GM12878 (cell line): ENCODE results near the gene KRT4. TPM values are rescaled to one million over a fixed set of nuclear protein-coding genes. Genes with fewer than 3 reads are reported as not detected.

Experiments used
- ATAC-seq: fragments of 200-7000 bp; cut with Tn5 transposase; 3 replicates; pipeline ENCODE4 v1.9.1; 2020; ENCODE audit warnings: mild to moderate bottlenecking, moderate library complexity
- BruUV-seq: library from RNA; stranded (reverse); fragments of 400-500 nt; replicated peaks from 2 replicates; lab custom pipeline; 2021; lab: Mats Ljungman, UMichigan
- CTCF ChIA-PET: fragments of 300-600 bp; sonication (Branson Sonifier 250); formaldehyde crosslinking; extraction: SDS; loops from one replicate; lab custom pipeline; 2021; ENCODE audit warnings: inconsistent platforms; lab: Yijun Ruan, JAX
- POLR2A ChIA-PET: fragments of 350-600 bp; formaldehyde crosslinking; extraction: SDS; loops from one replicate; lab custom pipeline; 2021; ENCODE audit warnings: inconsistent platforms; lab: Charles Lee
- RAD21 ChIA-PET: fragments of 300-600 bp; sonication (Branson Sonifier 250); formaldehyde crosslinking; loops from one replicate; lab custom pipeline; 2023; ENCODE audit warnings: antibody characterized with exemption; ENCODE audit not compliant: unreplicated experiment; lab: Charles Lee
- SMC1A ChIA-PET: fragments of 300-600 bp; sonication (Branson Sonifier 250); formaldehyde crosslinking; loops from one replicate; lab custom pipeline; 2023; ENCODE audit not compliant: unreplicated experiment, uncharacterized antibody; lab: Charles Lee
- DNase-seq: peaks from one replicate; pipeline ENCODE4 v3.0.0-alpha.2; 2011; ENCODE audit warnings: low read depth, low spot score
- FAIRE-seq: peaks from 3 replicates; lab custom pipeline; 2011; peaks lifted over from hg19 to GRCh38; lab: Jason Lieb, UNC
- H2AFZ ChIP-seq: 2 replicates; pipeline ENCODE4 v1.6.0; 2011; ENCODE audit warnings: low read depth, low read length, control low read depth; ENCODE audit not compliant: control insufficient read depth
- H3K27ac ChIP-seq: 2 replicates; pipeline ENCODE4 v1.5.1; 2011; ENCODE audit warnings: control low read depth; ENCODE audit not compliant: control insufficient read depth, insufficient read depth
- H3K27me3 ChIP-seq, 2 experiments: replicated peaks in 1 of 2; 2 replicates each; pipeline versions ENCODE4 v1.6.0 to v1.6.1; 2011; ENCODE audit warnings: low read length in 1 of 2; ENCODE audit not compliant: control insufficient read depth in 2 of 2, insufficient read depth in 2 of 2
- H3K36me3 ChIP-seq, 2 experiments: 2 replicates each; pipeline ENCODE4 v1.5.1; 2011; ENCODE audit warnings: low read length in 1 of 2; ENCODE audit not compliant: control insufficient read depth in 2 of 2, insufficient read depth in 2 of 2
- H3K4me1 ChIP-seq: 2 replicates; pipeline ENCODE4 v1.6.1; 2011; ENCODE audit warnings: mild to moderate bottlenecking, low read length, moderate library complexity, mixed read lengths; ENCODE audit not compliant: control insufficient read depth, insufficient read depth
- H3K4me2 ChIP-seq: 2 replicates; pipeline ENCODE4 v1.6.0; 2011; ENCODE audit warnings: control low read depth; ENCODE audit not compliant: control insufficient read depth, insufficient read depth
- H3K4me3 ChIP-seq: fragments of 200-600 bp; sonication (generic); 2 replicates; pipeline ENCODE4 v1.5.1; 2016
- H3K79me2 ChIP-seq: 2 replicates; pipeline ENCODE4 v1.6.0; 2011; ENCODE audit warnings: low read length; ENCODE audit not compliant: control insufficient read depth, insufficient read depth
- H3K9ac ChIP-seq: 2 replicates; pipeline ENCODE4 v1.8.0; 2011; ENCODE audit warnings: low read length, control low read depth, mixed read lengths; ENCODE audit not compliant: control insufficient read depth, insufficient read depth
- H3K9me3 ChIP-seq: replicated peaks from 3 replicates; pipeline ENCODE4 v1.5.1; 2011; ENCODE audit warnings: mild to moderate bottlenecking, low read length; ENCODE audit not compliant: control insufficient read depth, insufficient read depth
- H4K20me1 ChIP-seq: 2 replicates; pipeline ENCODE4 v1.6.0; 2011; ENCODE audit not compliant: control insufficient read depth, insufficient read depth
- BACH1 ChIP-seq: fragments of 450-650 bp; IDR thresholded peaks from 2 replicates; pipeline ENCODE4 v1.6.1; 2017; ENCODE audit warnings: mild to moderate bottlenecking, borderline replicate concordance
- CBX5 ChIP-seq: sonication (generic); IDR thresholded peaks from 2 replicates; pipeline ENCODE4 v1.6.1; 2016; ENCODE audit warnings: low read depth, moderate library complexity, mild to moderate bottlenecking, inconsistent platforms
- EP300 ChIP-seq, 2 experiments: fragments of 150-350 bp in 1 of 2; IDR thresholded peaks; 2 replicates each; pipeline ENCODE4 v1.6.1; 2011 to 2012; ENCODE audit warnings: low read depth in 2 of 2, low read length in 2 of 2, borderline replicate concordance in 1 of 2, improper control_type of control experiment in 1 of 2, inconsistent platforms in 1 of 2; ENCODE audit not compliant: control insufficient read depth in 1 of 2
- KDM1A ChIP-seq: fragments of 200-600 bp; sonication (generic); IDR thresholded peaks from 2 replicates; pipeline ENCODE4 v1.6.1; 2016; ENCODE audit warnings: borderline replicate concordance
- MEF2A ChIP-seq: IDR thresholded peaks from 2 replicates; pipeline ENCODE4 v1.6.1; 2011; ENCODE audit warnings: low read depth, mild to moderate bottlenecking, low read length, moderate library complexity; ENCODE audit not compliant: insufficient read depth
- MTA3 ChIP-seq: IDR thresholded peaks from 2 replicates; pipeline ENCODE4 v1.6.1; 2012; ENCODE audit warnings: low read length, inconsistent platforms, borderline replicate concordance
- WGBS: methylation state at CpG from one replicate; pipeline ENCODE4 v1.1.6; 2016; ENCODE audit warnings: low lambda C conversion rate; ENCODE audit not compliant: insufficient replicate concordance, insufficient coverage; ENCODE audit errors: missing lambda C conversion rate; 5-methylcytosine and 5-hydroxymethylcytosine counted together
- in situ Hi-C: fragments of 300-500 bp; cut with MboI; formaldehyde crosslinking; loops from 9 replicates; pipeline ENCODE4 v1.14.3; 2018; ENCODE audit warnings: mixed read lengths
- intact Hi-C: fragments of 100-400 bp; cut with micrococcal nuclease; formaldehyde crosslinking; loops from one replicate; pipeline ENCODE4 v1.14.2; 2022; ENCODE audit not compliant: unreplicated experiment
- polyA plus RNA-seq, 11 experiments: library from polyadenylated mRNA; depleted of rRNA in 4 of 11; unstranded in 6 of 11; stranded (reverse) in 5 of 11; fragments of >200 nt; fragmentation: Nextera tagmentation in 4 of 11; fragmentation: Illumina TruSeq in 1 of 11; extraction: Ambion mirVana in 4 of 11; extraction: Trizol in 1 of 11; gene quantifications; 1 replicate in 1 of 11; 2 replicates in 10 of 11; pipeline versions ENCODE4 v1.2.1 to v1.2.3, GENCODE V29; 2011 to 2016; ENCODE audit warnings: inconsistent platforms in 2 of 11, missing spikeins in 2 of 11, low read depth in 1 of 11
- total RNA-seq, 4 experiments: library from RNA; depleted of rRNA in 3 of 4; stranded (reverse); fragments of >200 nt in 3 of 4; fragmentation: Illumina TruSeq in 1 of 4; extraction: Trizol in 1 of 4; gene quantifications; 2 replicates each; pipeline versions ENCODE4 v1.2.1 to v1.2.3, GENCODE V29; 2013 to 2021
- TF ChIP-seq, protein P1 (sequence below): IDR thresholded peaks from 2 replicates; pipeline ENCODE4 v1.6.1; 2011; ENCODE audit warnings: mild to moderate bottlenecking, low read depth, low read length, moderate library complexity; ENCODE audit not compliant: insufficient replicate concordance

The KRT4 gene
- total and polyA plus RNA-seq, 10 of the 15 experiments (the other 5 are each of a cell fraction or from before 2014, with no cell fraction given): not detected

GRCh38 chr12:52792185-52793029 lies 21.5 kb downstream of the KRT4 start:
- H3K4me1 ChIP-seq: no peaks in the 10 kb centered on the region
- H3K4me3 ChIP-seq: no peak overlapping the region
- no peak overlapping the region for H2AFZ ChIP-seq
- CTCF ChIA-PET: no interaction called here
- TF ChIP-seq EP300 (IDR thresholded peaks at IDR 0.05; ENCODE audit: borderline replicate concordance in 1 of 2, control insufficient read depth in 1 of 2, low read depth in 2 of 2, low read length in 2 of 2) (no peak), KDM1A (no peak), BACH1 (no peak), CBX5 (no peak), MTA3 (no peak), MEF2A (no peak)
- TF ChIP-seq, protein P1, sequence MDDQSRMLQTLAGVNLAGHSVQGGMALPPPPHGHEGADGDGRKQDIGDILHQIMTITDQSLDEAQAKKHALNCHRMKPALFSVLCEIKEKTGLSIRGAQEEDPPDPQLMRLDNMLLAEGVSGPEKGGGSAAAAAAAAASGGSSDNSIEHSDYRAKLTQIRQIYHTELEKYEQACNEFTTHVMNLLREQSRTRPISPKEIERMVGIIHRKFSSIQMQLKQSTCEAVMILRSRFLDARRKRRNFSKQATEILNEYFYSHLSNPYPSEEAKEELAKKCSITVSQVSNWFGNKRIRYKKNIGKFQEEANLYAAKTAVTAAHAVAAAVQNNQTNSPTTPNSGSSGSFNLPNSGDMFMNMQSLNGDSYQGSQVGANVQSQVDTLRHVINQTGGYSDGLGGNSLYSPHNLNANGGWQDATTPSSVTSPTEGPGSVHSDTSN: no peak
- H3K36me3 ChIP-seq: no peaks in the 10 kb centered on the region
- no peaks in the 10 kb centered on the region for H3K9me3 ChIP-seq
- ATAC-seq (no peak), DNase-seq (no peak), FAIRE-seq (no peak)
- H4K20me1 ChIP-seq: no peaks in the 10 kb centered on the region
- intact Hi-C loops: no loop called here
- POLR2A ChIA-PET: no interaction called here
- peaks cover 0 to 6% of the 10 kb centered on the region in 2 experiments; a peak in 3 of 4 replicates for H3K27me3 ChIP-seq
- in situ Hi-C loops: no loop called here
- 34% methylated on average over 10 of the region's 10 CpGs for WGBS
- no TSS peak for BruUV-seq
- no peak overlapping the region for H3K27ac ChIP-seq
- no peaks in the 10 kb centered on the region for H3K79me2 ChIP-seq
- SMC1A ChIA-PET: no interaction called here
- H3K9ac ChIP-seq: no peak overlapping the region
- RAD21 ChIA-PET: no interaction called here
- H3K4me2 ChIP-seq: no peak overlapping the region
